Measurements from ENCODE around the gene FSD1L. TPM values are rescaled to one million over a fixed set of nuclear protein-coding genes. Genes with fewer than 3 reads are reported as not detected.

The FSD1L gene
- polyA plus RNA-seq, 1 donor, result 14.4 TPM

DNA sequence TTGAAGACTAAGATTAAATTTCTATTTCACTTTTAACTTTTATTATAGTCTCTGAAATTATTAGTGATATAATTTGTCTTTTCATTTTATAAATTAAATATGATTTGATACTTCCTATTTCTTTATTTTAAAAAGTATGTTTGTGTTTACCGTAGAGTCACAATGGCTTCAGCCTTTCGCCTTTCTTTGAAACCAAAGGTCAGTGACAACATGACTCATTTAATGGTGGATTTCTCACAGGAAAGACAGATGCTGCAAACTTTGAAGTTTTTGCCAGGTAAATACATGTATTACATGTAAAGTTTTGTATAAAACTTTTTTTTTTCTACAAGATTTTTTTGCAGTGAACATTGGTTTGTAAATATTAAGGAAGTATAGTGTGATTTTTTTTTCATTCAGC, 36.4 kb downstream of the FSD1L start:
- no CpG with 5 or more reads among the region's 2 CpGs for WGBS (ENCODE audit: insufficient coverage, low lambda C conversion rate)
- H3K9me3 ChIP-seq (ENCODE audit: control insufficient read depth, low read depth, low read length), result no peaks in the 10 kb centered on the region
- peak in 1 of 2 donors; percentile 23 for DNase-seq

DNA sequence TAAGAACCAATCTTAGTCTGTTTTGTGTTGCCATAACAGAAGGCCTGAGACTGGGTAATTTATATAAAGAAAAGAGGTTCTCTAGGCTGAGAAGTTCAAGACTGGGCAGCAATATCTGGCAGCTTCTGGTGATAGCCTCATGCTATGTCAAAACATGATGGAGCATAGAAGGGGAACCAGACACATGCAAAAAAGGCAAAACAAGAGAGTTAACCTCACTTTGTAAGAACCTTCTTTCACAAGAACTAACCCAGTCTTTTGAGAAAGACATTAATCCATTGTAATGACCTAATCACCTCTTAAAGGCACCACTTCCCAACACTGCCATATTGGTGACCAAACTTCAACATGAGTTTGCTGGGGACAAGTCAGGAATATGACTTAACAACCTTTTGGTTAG, 37.3 kb downstream of the FSD1L start:
- DNase-seq, result no peak
- H3K27ac ChIP-seq (ENCODE audit: low read length), result no peak overlapping the region
- no peaks in the 10 kb centered on the region for H3K9me3 ChIP-seq (ENCODE audit: control insufficient read depth, low read depth, low read length)
- no peaks in the 10 kb centered on the region for H3K4me1 ChIP-seq (ENCODE audit: control insufficient read depth, insufficient read depth, low read length)
- H3K4me3 ChIP-seq (ENCODE audit: low read length), result no peak overlapping the region
- peaks cover 3% of the 10 kb centered on the region for H3K36me3 ChIP-seq (ENCODE audit: control insufficient read depth, insufficient read depth, low read length)
- no peaks in the 10 kb centered on the region for H3K27me3 ChIP-seq (ENCODE audit: control insufficient read depth, insufficient read depth, low read length)

More for the DNA sequence above, 36.4 kb downstream of the FSD1L start:
- Histone ChIP-seq H3K36me3 (ENCODE audit: control insufficient read depth, insufficient read depth, low read length) (peaks cover 3% of the 10 kb centered on the region), H3K4me1 (ENCODE audit: control insufficient read depth, insufficient read depth, low read length) (no peaks in the 10 kb centered on the region), H3K4me3 (ENCODE audit: low read length) (no peak overlapping the region), H3K27ac (ENCODE audit: low read length) (no peak overlapping the region), H3K27me3 (ENCODE audit: control insufficient read depth, insufficient read depth, low read length) (no peaks in the 10 kb centered on the region)

DNA sequence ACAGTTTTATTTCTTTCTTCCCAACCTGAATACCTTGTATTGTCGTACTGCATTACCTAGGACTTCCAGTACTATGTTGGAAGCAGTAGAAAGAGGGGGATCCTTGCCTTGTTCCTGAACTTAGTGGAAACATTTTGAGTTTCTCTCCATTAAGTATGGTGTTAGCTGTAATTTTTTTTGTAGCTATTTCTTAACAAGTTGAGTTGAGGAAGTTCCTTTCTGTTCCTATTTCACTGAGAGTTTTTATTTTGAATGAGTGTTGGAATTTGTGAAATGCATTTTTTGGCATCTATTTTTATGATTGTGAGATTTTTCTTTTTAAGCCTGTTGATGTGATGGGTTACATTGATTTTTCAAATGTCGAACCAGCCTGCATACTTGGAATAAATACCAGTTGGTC, 49.0 kb downstream of the FSD1L start:
- Histone ChIP-seq H3K27me3 (ENCODE audit: control insufficient read depth, insufficient read depth, low read length) (no peaks in the 10 kb centered on the region), H3K4me3 (ENCODE audit: low read length) (no peak overlapping the region), H3K27ac (ENCODE audit: low read length) (no peak overlapping the region), H3K9me3 (ENCODE audit: control insufficient read depth, low read depth, low read length) (peaks cover 7% of the 10 kb centered on the region), H3K4me1 (ENCODE audit: control insufficient read depth, insufficient read depth, low read length) (no peaks in the 10 kb centered on the region), H3K36me3 (ENCODE audit: control insufficient read depth, insufficient read depth, low read length) (no peaks in the 10 kb centered on the region)
- DNase-seq, result no peak
- WGBS (ENCODE audit: insufficient coverage, low lambda C conversion rate), result no CpG with 5 or more reads among the region's 2 CpGs

DNA sequence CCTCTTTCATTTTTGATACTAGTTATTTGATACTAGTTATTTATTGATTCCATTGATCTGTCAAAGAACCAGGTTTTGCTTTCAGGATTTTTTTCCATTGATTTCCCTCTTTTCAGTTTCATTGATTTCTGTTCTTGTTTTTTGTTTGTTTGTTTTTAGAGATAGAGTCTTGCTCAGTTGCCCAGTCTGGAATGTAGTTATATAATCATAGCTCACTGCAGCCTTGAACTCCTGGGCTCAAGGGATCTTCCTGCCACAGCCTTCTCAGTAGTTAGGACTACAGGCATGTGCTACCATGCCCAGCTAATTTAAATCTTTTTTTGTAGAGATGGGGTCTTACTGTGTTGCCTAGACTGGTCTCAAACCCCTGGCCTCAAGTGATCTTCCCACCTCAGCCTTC, 49.9 kb downstream of the FSD1L start:
- DNase-seq, result no peak
- no peaks in the 10 kb centered on the region for H3K36me3 ChIP-seq (ENCODE audit: control insufficient read depth, insufficient read depth, low read length)
- no peaks in the 10 kb centered on the region for H3K4me1 ChIP-seq (ENCODE audit: control insufficient read depth, insufficient read depth, low read length)
- H3K4me3 ChIP-seq (ENCODE audit: low read length), result no peak overlapping the region
- no peaks in the 10 kb centered on the region for H3K27me3 ChIP-seq (ENCODE audit: control insufficient read depth, insufficient read depth, low read length)
- H3K27ac ChIP-seq (ENCODE audit: low read length), result no peak overlapping the region
- peaks cover 7% of the 10 kb centered on the region for H3K9me3 ChIP-seq (ENCODE audit: control insufficient read depth, low read depth, low read length)

DNA sequence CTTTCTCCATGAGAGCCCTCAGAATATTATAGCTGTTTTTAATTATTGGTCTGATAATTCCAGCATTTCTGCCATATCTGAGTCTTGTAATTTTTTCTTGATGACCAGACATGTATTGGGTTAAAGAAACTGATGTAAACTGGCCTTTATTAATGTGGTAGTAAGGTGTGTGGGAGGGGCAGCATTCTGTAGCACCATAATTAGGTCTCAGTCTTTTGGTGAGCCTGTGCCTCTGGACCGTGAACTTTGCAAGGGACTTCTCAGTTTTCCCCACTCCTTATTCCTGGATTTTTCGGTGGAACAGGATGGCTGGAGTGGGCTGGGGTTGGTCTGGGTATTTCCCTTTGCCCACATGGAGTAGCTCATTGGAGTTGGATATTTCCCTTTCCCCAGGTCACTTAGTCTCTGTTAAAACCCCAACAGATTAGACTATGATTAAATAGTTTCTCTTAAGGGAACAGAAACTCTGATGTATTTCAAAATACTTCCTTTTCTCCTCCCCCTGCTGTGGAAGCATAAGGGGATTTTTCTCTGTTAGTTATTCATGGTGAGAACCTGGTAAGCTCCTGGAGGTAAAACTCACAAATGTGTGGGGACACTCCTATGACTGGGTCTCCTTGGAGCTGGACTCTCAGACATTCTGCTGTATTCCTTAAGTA, 52.4 kb downstream of the FSD1L start:
- H3K4me3 ChIP-seq (ENCODE audit: low read length), result no peak overlapping the region
- WGBS (ENCODE audit: insufficient coverage, low lambda C conversion rate), result no CpG with 5 or more reads among the region's 2 CpGs

DNA sequence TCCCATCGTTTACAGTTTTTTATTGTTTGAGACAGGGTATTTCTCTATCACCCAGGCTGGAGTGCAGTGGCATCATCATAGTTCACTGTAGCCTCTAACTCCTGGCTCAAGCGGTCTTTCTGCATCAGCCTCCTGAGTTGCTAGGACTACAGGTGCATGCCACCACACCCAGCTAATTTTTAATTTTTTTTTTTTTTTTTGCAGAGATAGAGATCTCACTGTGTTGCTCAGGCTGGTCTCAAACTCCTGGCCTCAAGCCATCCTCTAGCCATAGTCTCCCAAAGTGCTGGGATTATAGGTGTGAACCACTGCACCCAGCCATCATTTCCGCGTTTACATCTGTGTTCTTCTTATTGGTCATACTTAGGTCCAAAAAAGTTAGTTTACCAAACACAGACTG, 53.6 kb downstream of the FSD1L start:
- Histone ChIP-seq H3K9me3 (ENCODE audit: control insufficient read depth, low read depth, low read length) (no peaks in the 10 kb centered on the region), H3K27ac (ENCODE audit: low read length) (no peak overlapping the region), H3K27me3 (ENCODE audit: control insufficient read depth, insufficient read depth, low read length) (no peaks in the 10 kb centered on the region), H3K36me3 (ENCODE audit: control insufficient read depth, insufficient read depth, low read length) (no peaks in the 10 kb centered on the region), H3K4me3 (ENCODE audit: low read length) (no peak overlapping the region), H3K4me1 (ENCODE audit: control insufficient read depth, insufficient read depth, low read length) (no peaks in the 10 kb centered on the region)
- 100% methylated on average over 2 of the region's 4 CpGs for WGBS (ENCODE audit: insufficient coverage, low lambda C conversion rate)
- DNase-seq, result no peak

More for the DNA sequence above, 52.4 kb downstream of the FSD1L start:
- H3K36me3 ChIP-seq (ENCODE audit: control insufficient read depth, insufficient read depth, low read length), result no peaks in the 10 kb centered on the region
- H3K27ac ChIP-seq (ENCODE audit: low read length), result no peak overlapping the region
- H3K4me1 ChIP-seq (ENCODE audit: control insufficient read depth, insufficient read depth, low read length), result no peaks in the 10 kb centered on the region
- no peaks in the 10 kb centered on the region for H3K27me3 ChIP-seq (ENCODE audit: control insufficient read depth, insufficient read depth, low read length)
- no peak for DNase-seq
- peaks cover 2% of the 10 kb centered on the region for H3K9me3 ChIP-seq (ENCODE audit: control insufficient read depth, low read depth, low read length)

DNA sequence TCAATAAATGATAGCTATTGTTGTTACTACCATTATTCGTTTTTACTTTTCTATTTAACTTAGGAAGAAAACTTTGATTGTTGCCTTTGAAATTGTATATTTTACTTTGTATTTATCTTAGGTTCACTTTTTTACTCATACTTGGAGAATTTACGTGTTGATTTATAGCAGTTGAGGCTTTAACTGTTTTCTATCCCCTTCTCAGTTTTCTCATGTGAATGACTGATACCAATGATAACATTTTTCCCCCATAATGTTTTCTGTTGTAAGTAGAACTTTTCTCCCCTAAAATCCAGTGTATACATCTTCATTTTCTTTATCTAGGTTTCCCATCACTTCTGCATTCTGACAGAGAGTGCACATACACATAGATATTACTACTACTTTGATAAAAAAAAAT, 54.4 kb downstream of the FSD1L start:
- DNase-seq, result no peak
- H3K9me3 ChIP-seq (ENCODE audit: control insufficient read depth, low read depth, low read length), result no peaks in the 10 kb centered on the region
- H3K27ac ChIP-seq (ENCODE audit: low read length), result no peak overlapping the region
- H3K4me3 ChIP-seq (ENCODE audit: low read length), result no peak overlapping the region
- peaks cover 2% of the 10 kb centered on the region for H3K4me1 ChIP-seq (ENCODE audit: control insufficient read depth, insufficient read depth, low read length)
- H3K36me3 ChIP-seq (ENCODE audit: control insufficient read depth, insufficient read depth, low read length), result no peaks in the 10 kb centered on the region
- 54% methylated on average over 2 of the region's 2 CpGs for WGBS (ENCODE audit: insufficient coverage, low lambda C conversion rate)
- H3K27me3 ChIP-seq (ENCODE audit: control insufficient read depth, insufficient read depth, low read length), result no peaks in the 10 kb centered on the region

DNA sequence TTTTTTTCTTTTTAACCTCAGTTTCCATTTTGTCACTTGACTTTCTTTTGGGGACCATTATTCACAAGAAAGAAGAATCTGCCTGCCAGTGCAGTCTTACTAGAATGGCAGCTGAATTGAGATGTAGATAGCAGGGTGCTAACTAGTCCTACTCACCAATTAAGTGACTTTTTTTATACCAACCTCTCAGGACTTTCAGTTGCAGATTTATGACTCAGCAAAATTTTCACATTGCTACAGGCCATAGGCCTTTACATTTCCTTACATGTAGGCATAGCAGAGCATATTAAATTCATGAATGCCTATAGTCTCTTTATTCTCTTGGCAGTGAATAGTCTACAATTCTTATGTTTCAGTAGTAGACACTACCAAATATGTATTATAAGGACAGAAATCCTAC, 56.0 kb downstream of the FSD1L start:
- no peak overlapping the region for H3K4me3 ChIP-seq (ENCODE audit: low read length)
- DNase-seq, result no peak
- H3K9me3 ChIP-seq (ENCODE audit: control insufficient read depth, low read depth, low read length), result no peaks in the 10 kb centered on the region
- H3K36me3 ChIP-seq (ENCODE audit: control insufficient read depth, insufficient read depth, low read length), result no peaks in the 10 kb centered on the region
- no peak overlapping the region for H3K27ac ChIP-seq (ENCODE audit: low read length)
- peaks cover 4% of the 10 kb centered on the region for H3K4me1 ChIP-seq (ENCODE audit: control insufficient read depth, insufficient read depth, low read length)
- H3K27me3 ChIP-seq (ENCODE audit: control insufficient read depth, insufficient read depth, low read length), result no peaks in the 10 kb centered on the region

DNA sequence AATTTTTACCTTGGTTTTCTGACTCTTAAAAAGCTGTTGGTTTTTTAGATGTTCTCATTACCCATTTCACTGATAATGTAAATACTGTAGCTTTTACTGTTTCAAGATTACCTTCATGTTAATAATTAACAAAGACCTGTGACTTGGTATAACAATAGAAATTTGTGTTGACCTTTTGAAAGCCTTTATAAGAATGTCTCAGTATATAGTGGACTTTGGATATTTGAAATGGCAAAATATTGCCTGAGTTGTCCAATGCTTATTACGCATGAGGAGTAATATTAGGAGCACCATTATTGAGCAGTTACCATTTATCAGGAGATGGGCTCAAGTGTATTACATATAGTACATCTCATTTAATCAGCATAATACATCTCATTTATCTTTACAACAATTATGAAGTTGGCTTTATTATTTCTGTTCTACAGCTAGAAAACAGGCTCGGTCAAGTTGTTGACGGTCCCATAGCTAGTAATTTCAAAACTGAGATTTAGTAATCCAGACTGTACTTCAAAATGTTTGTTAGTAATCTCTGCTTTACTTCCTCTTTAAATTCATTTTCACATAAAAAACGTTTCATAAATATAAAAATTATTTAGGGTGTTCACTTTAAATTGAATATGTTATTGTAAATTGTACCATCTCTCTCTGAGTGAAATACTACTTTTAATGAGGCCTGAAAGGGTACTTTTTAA, 59.4 kb downstream of the FSD1L start:
- WGBS (ENCODE audit: insufficient coverage, low lambda C conversion rate), result no CpG with 5 or more reads among the region's 4 CpGs
- no peak overlapping the region for H3K4me3 ChIP-seq (ENCODE audit: low read length)
- no peaks in the 10 kb centered on the region for H3K9me3 ChIP-seq (ENCODE audit: control insufficient read depth, low read depth, low read length)
- H3K4me1 ChIP-seq (ENCODE audit: control insufficient read depth, insufficient read depth, low read length), result peaks cover 4% of the 10 kb centered on the region
- DNase-seq, result peak; percentile 21 to 78
- H3K27me3 ChIP-seq (ENCODE audit: control insufficient read depth, insufficient read depth, low read length), result no peaks in the 10 kb centered on the region
- H3K27ac ChIP-seq (ENCODE audit: low read length), result peak overlapping the region; percentile 56
- no peaks in the 10 kb centered on the region for H3K36me3 ChIP-seq (ENCODE audit: control insufficient read depth, insufficient read depth, low read length)

DNA sequence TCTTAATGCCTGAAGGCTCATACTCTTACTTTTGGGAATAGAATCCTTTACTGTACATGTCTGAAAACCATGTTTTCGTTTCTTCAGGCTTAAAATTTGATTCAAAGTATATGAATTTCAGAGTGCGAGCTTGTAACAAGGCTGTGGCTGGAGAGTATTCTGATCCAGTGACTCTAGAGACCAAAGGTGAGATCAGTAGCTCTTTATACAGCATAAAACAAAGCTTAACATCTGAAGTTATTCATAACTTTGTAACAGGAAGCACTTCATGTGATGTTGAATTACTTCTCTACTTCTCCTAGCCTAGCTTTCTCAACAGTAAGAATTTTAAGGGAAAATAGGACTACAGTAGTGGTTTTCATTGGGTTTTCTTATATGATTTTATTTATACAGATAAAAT, 60.7 kb downstream of the FSD1L start:
- Histone ChIP-seq H3K4me1 (ENCODE audit: control insufficient read depth, insufficient read depth, low read length) (peaks cover 4% of the 10 kb centered on the region), H3K9me3 (ENCODE audit: control insufficient read depth, low read depth, low read length) (no peaks in the 10 kb centered on the region), H3K27me3 (ENCODE audit: control insufficient read depth, insufficient read depth, low read length) (no peaks in the 10 kb centered on the region), H3K4me3 (ENCODE audit: low read length) (no peak overlapping the region), H3K36me3 (ENCODE audit: control insufficient read depth, insufficient read depth, low read length) (peaks cover 2% of the 10 kb centered on the region), H3K27ac (ENCODE audit: low read length) (no peak overlapping the region)
- DNase-seq, result peak in 1 of 2 donors; percentile 20
- no CpG with 5 or more reads among the region's 2 CpGs for WGBS (ENCODE audit: insufficient coverage, low lambda C conversion rate)

DNA sequence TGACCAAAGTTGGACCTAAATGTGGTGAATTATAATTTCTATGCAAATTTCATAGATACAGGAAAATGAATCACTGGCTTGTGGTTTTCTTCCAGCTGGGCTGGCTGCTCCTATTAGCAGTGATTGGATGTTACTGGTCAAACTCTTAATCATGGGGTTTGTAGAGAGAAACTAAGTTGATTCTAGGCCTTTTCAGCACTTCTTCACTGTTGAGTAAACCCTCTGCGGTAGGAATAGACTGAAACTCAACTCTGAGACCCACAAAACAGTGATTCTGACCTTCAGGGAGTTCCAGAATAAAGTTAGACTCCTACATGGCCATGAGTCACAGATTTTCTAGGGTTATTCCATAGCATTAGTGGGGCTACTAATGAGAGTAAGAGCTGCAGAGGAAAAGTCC, 62.2 kb downstream of the FSD1L start:
- no peaks in the 10 kb centered on the region for H3K9me3 ChIP-seq (ENCODE audit: control insufficient read depth, low read depth, low read length)
- peaks cover 7% of the 10 kb centered on the region for H3K36me3 ChIP-seq (ENCODE audit: control insufficient read depth, insufficient read depth, low read length)
- H3K4me3 ChIP-seq (ENCODE audit: low read length), result no peak overlapping the region
- WGBS (ENCODE audit: insufficient coverage, low lambda C conversion rate), result no CpG with 5 or more reads among the region's 1 CpG
- H3K4me1 ChIP-seq (ENCODE audit: control insufficient read depth, insufficient read depth, low read length), result peaks cover 4% of the 10 kb centered on the region
- H3K27me3 ChIP-seq (ENCODE audit: control insufficient read depth, insufficient read depth, low read length), result no peaks in the 10 kb centered on the region
- no peak for DNase-seq
- no peak overlapping the region for H3K27ac ChIP-seq (ENCODE audit: low read length)
